ENCODE results near the gene MZB1. TPM values are rescaled to one million over a fixed set of nuclear protein-coding genes. Genes with fewer than 3 reads are reported as not detected.
"Not testable (repeated sequence)": the region's sequence is repeated elsewhere in the genome, so short reads cannot be mapped to it uniquely, and the experiment has no call there.

The MZB1 gene
- total RNA-seq, 2 experiments from 2014 or later: 10.4 to 10.6 TPM

GRCh38 chr5:139378941-139379361 is 10.8 kb downstream of the MZB1 start:
- no peak for DNase-seq
- H3K4me3 Mint-ChIP-seq: no peak overlapping the region

GRCh38 chr5:139378101-139378825 is 11.4 kb downstream of the MZB1 start:
- H3K36me3 Mint-ChIP-seq: no peaks in the 10 kb centered on the region
- H3K4me1 Mint-ChIP-seq: peaks cover 2% of the 10 kb centered on the region
- no peak overlapping the region for H3K4me3 Mint-ChIP-seq
- no peak for DNase-seq
- no peak overlapping the region for H3K27ac Mint-ChIP-seq
- no peaks in the 10 kb centered on the region for H3K9me3 Mint-ChIP-seq
- no peaks in the 10 kb centered on the region for H3K27me3 Mint-ChIP-seq

More at GRCh38 chr5:139378941-139379361, 10.8 kb downstream of the MZB1 start:
- H3K36me3 Mint-ChIP-seq: no peaks in the 10 kb centered on the region
- no peaks in the 10 kb centered on the region for H3K27me3 Mint-ChIP-seq
- H3K27ac Mint-ChIP-seq: no peak overlapping the region
- no peaks in the 10 kb centered on the region for H3K9me3 Mint-ChIP-seq
- H3K4me1 Mint-ChIP-seq: peaks cover 2% of the 10 kb centered on the region

GRCh38 chr5:139377226-139377625 is 12.5 kb downstream of the MZB1 start:
- no peaks in the 10 kb centered on the region for H3K36me3 Mint-ChIP-seq
- no peak for DNase-seq
- H3K4me1 Mint-ChIP-seq: peaks cover under 1% of the 10 kb centered on the region
- H3K27ac Mint-ChIP-seq: no peak overlapping the region
- no peak overlapping the region for H3K4me3 Mint-ChIP-seq
- no peaks in the 10 kb centered on the region for H3K9me3 Mint-ChIP-seq
- H3K27me3 Mint-ChIP-seq: no peaks in the 10 kb centered on the region

DNA sequence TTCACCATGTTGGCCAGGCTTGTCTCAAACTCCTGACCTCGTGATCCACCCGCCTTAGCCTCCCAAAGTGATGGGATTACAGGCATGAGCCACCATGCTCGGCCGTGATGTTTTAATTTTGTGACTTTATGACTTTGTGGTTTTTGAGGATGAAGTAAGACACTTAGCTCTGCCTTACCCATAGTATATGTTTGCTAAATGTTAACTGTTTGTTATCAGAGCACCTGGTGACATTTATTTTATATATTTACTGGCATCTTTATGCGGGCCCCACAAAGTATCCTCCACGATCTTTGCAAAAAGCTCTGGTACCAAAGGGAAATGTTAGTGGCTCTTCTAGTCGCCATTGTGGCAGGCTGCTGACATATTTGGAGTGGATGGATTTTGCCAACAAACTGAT is 13.3 kb downstream of the MZB1 start:
- H3K4me1 Mint-ChIP-seq: peaks cover 7% of the 10 kb centered on the region
- H3K27ac Mint-ChIP-seq: no peak overlapping the region
- no peak for DNase-seq
- no peaks in the 10 kb centered on the region for H3K27me3 Mint-ChIP-seq
- no peaks in the 10 kb centered on the region for H3K9me3 Mint-ChIP-seq
- no peaks in the 10 kb centered on the region for H3K36me3 Mint-ChIP-seq
- no peak overlapping the region for H3K4me3 Mint-ChIP-seq

- Mint-ChIP-seq H3K4me3 (no peak overlapping the region), H3K36me3 (peaks cover 1% of the 10 kb centered on the region), H3K4me1 (peaks cover 10% of the 10 kb centered on the region), H3K27ac (no peak overlapping the region), H3K27me3 (no peaks in the 10 kb centered on the region), H3K9me3 (no peaks in the 10 kb centered on the region)
- no peak for DNase-seq
These were observed 14.8 kb downstream of the MZB1 start for GRCh38 chr5:139374909-139375308.

DNA sequence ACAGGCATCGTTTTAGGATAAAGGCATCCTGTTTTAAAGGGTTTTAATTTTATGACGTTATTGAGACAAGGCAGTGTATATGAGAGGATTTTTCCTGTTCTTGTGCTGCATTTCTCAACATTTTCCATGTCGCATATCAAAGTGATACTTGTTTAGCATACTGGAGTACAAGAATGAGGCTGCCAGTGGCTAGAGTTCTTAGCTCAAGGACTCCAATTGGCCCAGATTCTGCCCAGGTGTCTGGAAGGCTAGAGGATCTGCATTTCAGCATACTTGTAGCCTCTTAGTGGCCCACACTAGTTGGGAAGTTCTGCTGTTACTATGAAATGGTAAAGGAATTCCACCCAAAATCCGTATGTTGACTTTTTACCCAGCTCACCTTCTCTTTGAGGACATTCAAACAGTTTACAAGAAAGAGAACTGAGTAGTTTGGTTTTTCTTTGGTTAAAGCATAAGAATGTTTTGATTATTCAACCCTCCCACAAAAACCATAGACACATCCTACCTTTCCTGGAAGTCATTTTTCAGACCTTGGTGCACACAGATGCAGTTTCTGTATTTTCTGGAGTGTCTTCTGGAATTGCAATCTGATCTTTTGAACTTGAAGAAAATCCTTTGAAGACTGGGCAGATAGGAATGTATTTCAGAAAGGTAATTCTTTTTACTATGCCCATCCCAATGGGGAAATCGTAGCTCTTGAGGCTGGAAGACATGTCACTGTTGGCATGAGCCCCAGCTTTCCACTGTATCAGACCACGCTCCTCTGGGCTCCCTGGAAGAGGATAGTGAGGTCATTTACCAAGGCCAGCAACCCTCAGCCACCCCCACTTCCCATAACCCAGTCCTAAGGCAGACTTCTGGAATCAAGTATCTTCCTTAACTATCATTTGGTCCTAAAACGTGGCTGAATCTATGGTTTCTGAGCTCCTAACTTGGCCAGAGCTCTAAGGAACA is 18.0 kb downstream of the MZB1 start:
- H3K36me3 Mint-ChIP-seq: peaks cover 1% of the 10 kb centered on the region
- no peaks in the 10 kb centered on the region for H3K9me3 Mint-ChIP-seq
- peaks cover 10% of the 10 kb centered on the region for H3K4me1 Mint-ChIP-seq
- peak overlapping the region; percentile 35 for H3K27ac Mint-ChIP-seq
- H3K4me3 Mint-ChIP-seq: no peak overlapping the region
- no peaks in the 10 kb centered on the region for H3K27me3 Mint-ChIP-seq
- DNase-seq: no peak

- no peak overlapping the region for H3K4me3 Mint-ChIP-seq
- H3K9me3 Mint-ChIP-seq: no peaks in the 10 kb centered on the region
- peaks cover 4% of the 10 kb centered on the region for H3K36me3 Mint-ChIP-seq
- H3K27ac Mint-ChIP-seq: no peak overlapping the region
- H3K27me3 Mint-ChIP-seq: no peaks in the 10 kb centered on the region
- H3K4me1 Mint-ChIP-seq: peaks cover 10% of the 10 kb centered on the region
- no peak for DNase-seq
These were observed 20.5 kb downstream of the MZB1 start for GRCh38 chr5:139369181-139369580.

DNA sequence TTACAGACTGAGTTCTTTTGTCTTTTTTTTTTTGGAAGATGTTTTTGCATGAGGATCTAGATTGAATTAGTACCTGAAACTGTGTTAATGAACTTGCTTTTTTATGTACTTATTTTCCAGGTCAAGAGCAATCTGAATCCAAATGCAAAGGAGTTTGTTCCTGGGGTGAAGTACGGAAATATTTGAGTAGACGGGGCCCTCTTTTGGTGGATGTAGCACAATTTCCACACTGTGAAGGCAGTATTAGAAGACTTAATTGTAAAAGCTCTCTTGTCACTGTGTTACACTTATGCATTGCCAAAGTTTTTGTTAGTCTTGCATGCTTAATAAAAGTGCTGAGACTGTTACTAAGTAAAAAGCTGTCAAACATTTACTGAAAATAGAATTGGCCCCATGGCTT is 21.1 kb downstream of the MZB1 start:
- no peaks in the 10 kb centered on the region for H3K27me3 Mint-ChIP-seq
- H3K4me1 Mint-ChIP-seq: peaks cover 14% of the 10 kb centered on the region
- no peak overlapping the region for H3K4me3 Mint-ChIP-seq
- H3K9me3 Mint-ChIP-seq: no peaks in the 10 kb centered on the region
- no peak for DNase-seq
- H3K27ac Mint-ChIP-seq: no peak overlapping the region
- peaks cover 8% of the 10 kb centered on the region for H3K36me3 Mint-ChIP-seq

GRCh38 chr5:139364466-139364865 is 25.2 kb downstream of the MZB1 start:
- no peak overlapping the region for H3K4me3 Mint-ChIP-seq
- peaks cover 10% of the 10 kb centered on the region for H3K4me1 Mint-ChIP-seq
- no peak for DNase-seq
- peaks cover 18% of the 10 kb centered on the region for H3K36me3 Mint-ChIP-seq
- H3K27me3 Mint-ChIP-seq: no peaks in the 10 kb centered on the region
- no peak overlapping the region for H3K27ac Mint-ChIP-seq
- no peaks in the 10 kb centered on the region for H3K9me3 Mint-ChIP-seq

GRCh38 chr5:139363937-139364336 is 25.8 kb downstream of the MZB1 start:
- Mint-ChIP-seq H3K9me3 (no peaks in the 10 kb centered on the region), H3K36me3 (peaks cover 18% of the 10 kb centered on the region), H3K27me3 (no peaks in the 10 kb centered on the region), H3K4me3 (no peak overlapping the region), H3K4me1 (peaks cover 10% of the 10 kb centered on the region), H3K27ac (no peak overlapping the region)
- no peak for DNase-seq

DNA sequence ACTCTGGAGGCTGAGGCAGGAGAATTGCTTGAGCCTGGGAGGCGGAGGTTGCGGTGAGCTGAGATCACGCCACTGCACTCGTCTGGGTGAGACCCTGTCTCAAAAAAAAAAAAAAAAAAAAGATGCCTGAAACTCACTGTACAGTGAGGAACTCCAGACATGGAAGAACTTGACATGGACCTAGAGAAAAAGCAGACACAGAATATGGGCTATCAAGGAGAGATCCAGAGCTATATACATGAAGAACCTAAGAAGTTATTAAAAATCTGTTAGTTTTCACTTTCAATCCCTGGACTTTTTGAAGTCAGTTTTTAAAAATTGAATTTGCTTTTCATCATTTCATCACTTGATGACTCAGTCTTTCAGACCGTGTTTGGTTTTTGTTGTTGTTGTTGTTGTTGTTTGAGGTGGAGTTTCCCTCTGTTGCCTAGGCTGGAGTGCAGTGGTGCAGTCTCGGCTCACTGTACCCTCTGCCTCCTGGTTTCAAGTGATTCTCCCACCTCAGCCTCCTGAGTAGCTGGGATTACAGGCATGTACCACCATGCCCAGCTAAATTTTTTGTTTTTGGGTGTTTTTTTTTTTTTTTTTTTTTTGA is 27.8 kb downstream of the MZB1 start:
- Mint-ChIP-seq H3K27ac (no peak overlapping the region), H3K4me3 (no peak overlapping the region), H3K27me3 (no peaks in the 10 kb centered on the region), H3K4me1 (peaks cover 14% of the 10 kb centered on the region), H3K9me3 (no peaks in the 10 kb centered on the region), H3K36me3 (peaks cover 18% of the 10 kb centered on the region)
- no peak for DNase-seq

DNA sequence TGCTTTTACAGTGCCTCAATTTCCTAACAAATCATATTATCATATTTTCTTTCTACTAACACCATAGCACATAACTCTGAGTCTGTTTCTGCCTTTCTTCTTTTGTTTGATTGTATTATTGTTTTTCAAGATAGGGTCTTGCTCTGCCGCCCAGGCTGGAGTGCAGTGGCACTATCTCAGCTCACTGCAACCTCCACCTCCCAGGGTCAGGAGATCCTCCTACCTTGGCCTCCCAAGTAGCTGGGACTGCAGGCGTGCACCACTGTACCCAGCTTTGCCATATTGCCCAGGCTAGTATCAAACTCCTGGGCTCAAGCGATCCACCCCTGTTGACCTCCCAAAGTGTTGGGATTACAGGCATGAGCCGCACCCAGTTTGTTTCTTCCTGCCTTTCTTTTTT is 29.3 kb downstream of the MZB1 start:
- Mint-ChIP-seq H3K36me3 (peaks cover 23% of the 10 kb centered on the region), H3K4me1 (peaks cover 14% of the 10 kb centered on the region), H3K27ac (no peak overlapping the region), H3K9me3 (no peaks in the 10 kb centered on the region), H3K4me3 (no peak overlapping the region), H3K27me3 (no peaks in the 10 kb centered on the region)
- DNase-seq: no peak

DNA sequence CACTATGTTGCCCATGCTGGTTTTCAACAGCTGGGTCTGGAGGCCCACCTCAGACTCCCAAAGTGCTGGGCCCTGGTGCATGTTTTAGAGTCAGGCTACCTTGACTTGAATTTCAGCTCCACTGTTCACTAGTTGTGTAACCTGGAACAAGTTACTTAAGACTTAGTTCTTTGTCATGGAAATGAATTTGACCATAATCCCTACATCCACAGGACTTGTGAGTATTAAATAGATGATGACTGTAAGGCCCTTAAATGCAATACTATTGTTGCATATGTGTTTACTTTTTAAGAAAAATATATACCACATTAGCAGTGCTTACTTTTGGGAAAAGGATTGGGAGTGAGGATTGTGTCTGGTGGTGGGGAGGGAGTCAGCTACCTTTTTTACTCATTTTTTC is 31.6 kb downstream of the MZB1 start:
- peaks cover 23% of the 10 kb centered on the region for H3K36me3 Mint-ChIP-seq
- no peaks in the 10 kb centered on the region for H3K27me3 Mint-ChIP-seq
- no peak overlapping the region for H3K27ac Mint-ChIP-seq
- no peak overlapping the region for H3K4me3 Mint-ChIP-seq
- H3K9me3 Mint-ChIP-seq: peaks cover 5% of the 10 kb centered on the region
- no peak for DNase-seq
- H3K4me1 Mint-ChIP-seq: peaks cover 11% of the 10 kb centered on the region

DNA sequence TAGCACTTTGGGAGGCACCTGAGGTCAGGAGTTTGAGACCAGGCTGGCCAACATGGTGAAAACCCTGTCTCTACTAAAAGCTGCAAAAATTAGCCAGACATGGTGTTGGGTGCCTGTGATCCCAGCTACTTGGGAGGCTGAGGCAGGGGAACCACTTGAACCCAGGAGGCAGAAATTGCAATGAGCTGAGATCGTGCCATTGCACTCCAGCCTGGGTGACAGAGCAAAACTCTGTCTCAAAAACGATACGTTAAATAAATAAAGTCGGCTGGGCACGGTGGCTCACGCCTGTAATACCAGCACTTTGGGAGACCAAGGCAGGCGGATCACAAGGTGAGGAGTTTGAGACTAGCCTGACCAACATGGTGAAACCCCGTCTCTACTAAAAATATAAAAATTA is 33.8 kb downstream of the MZB1 start:
- not testable (repeated sequence) for H3K9me3 Mint-ChIP-seq, H3K27me3 Mint-ChIP-seq, DNase-seq, H3K27ac Mint-ChIP-seq, H3K4me3 Mint-ChIP-seq
- H3K4me1 Mint-ChIP-seq: peaks cover 11% of the 10 kb centered on the region
- peaks cover 19% of the 10 kb centered on the region for H3K36me3 Mint-ChIP-seq

GRCh38 chr5:139354186-139354585 is 35.5 kb downstream of the MZB1 start:
- peaks cover 17% of the 10 kb centered on the region for H3K36me3 Mint-ChIP-seq
- no peak for DNase-seq
- H3K27ac Mint-ChIP-seq: no peak overlapping the region
- H3K27me3 Mint-ChIP-seq: no peaks in the 10 kb centered on the region
- H3K4me3 Mint-ChIP-seq: no peak overlapping the region
- H3K9me3 Mint-ChIP-seq: peaks cover 5% of the 10 kb centered on the region
- peaks cover 14% of the 10 kb centered on the region for H3K4me1 Mint-ChIP-seq
